A549 (cell line): ENCODE measurements around the gene MXD4. TPM values are rescaled to one million over a fixed set of nuclear protein-coding genes. Genes with fewer than 3 reads are reported as not detected.
A peak's percentile ranks its signal among the peaks of the same experiment; 100 is the strongest.

ENCODE experiments used
- ATAC-seq, 2 experiments: fragments of 200-7000 bp in 1 of 2; fragments of >200 bp in 1 of 2; cut with Nextera tagmentation in 1 of 2; cut with Tn5 transposase in 1 of 2; 3 replicates each; pipeline versions ENCODE4 v1.8.0 to v1.9.1; 2018 to 2020; ENCODE audit warnings: mild to moderate bottlenecking in 1 of 2, moderate library complexity in 1 of 2
- CTCF ChIA-PET: fragments of 300-600 bp; sonication (Branson Sonifier 250); formaldehyde crosslinking; extraction: SDS; loops from one replicate; lab custom pipeline; 2021; ENCODE audit warnings: antibody characterized with exemption, inconsistent platforms; lab: Yijun Ruan, JAX
- POLR2A ChIA-PET: fragments of 350-600 bp; formaldehyde crosslinking; extraction: SDS; loops from one replicate; lab custom pipeline; 2021; ENCODE audit warnings: antibody characterized with exemption, inconsistent platforms; lab: Yijun Ruan, JAX
- DNase-seq, 2 experiments: peaks; one replicate each; pipeline versions ENCODE4 v3.0.0 to v3.0.0-alpha.2; 2011 to 2016; ENCODE audit warnings: low read depth in 1 of 2, low spot score in 1 of 2
- FAIRE-seq: peaks from 2 replicates; lab custom pipeline; 2011; peaks lifted over from hg19 to GRCh38; lab: Jason Lieb, UNC
- H3K27ac ChIP-seq, 2 experiments: fragments of >200 bp; sonication (Bioruptor Twin); formaldehyde crosslinking; 3 replicates each; pipeline ENCODE4 v1.5.1; 2016 to 2017
- H3K4me1 ChIP-seq: fragments of >200 bp; sonication (Bioruptor Twin); formaldehyde crosslinking; 3 replicates; pipeline ENCODE4 v1.6.1; 2016
- H3K4me2 ChIP-seq: fragments of >200 bp; sonication (Bioruptor Twin); formaldehyde crosslinking; 3 replicates; pipeline ENCODE4 v1.6.1; 2016
- H3K4me3 ChIP-seq: fragments of >200 bp; sonication (Bioruptor Twin); formaldehyde crosslinking; 3 replicates; pipeline ENCODE4 v1.5.1; 2016
- H3K9me3 ChIP-seq: fragments of >200 bp; sonication (Bioruptor Twin); formaldehyde crosslinking; 3 replicates; pipeline ENCODE4 v1.6.1; 2016
- BCL3 ChIP-seq: fragments of >200 bp; sonication (Bioruptor Twin); formaldehyde crosslinking; IDR thresholded peaks from 3 replicates; pipeline ENCODE4 v1.6.1; 2016
- E2F6 ChIP-seq: IDR thresholded peaks from 2 replicates; pipeline ENCODE4 v1.6.1; 2012; ENCODE audit warnings: low read depth, borderline replicate concordance
- EHMT2 ChIP-seq: fragments of 200-600 bp; sonication (generic); IDR thresholded peaks from 2 replicates; pipeline ENCODE4 v1.6.1; 2016; ENCODE audit warnings: antibody characterized with exemption, low read depth, mild to moderate bottlenecking, moderate library complexity
- ELK1 ChIP-seq: fragments of 150-350 bp; IDR thresholded peaks from 2 replicates; pipeline ENCODE4 v1.6.1; 2014; ENCODE audit warnings: low read depth, mild to moderate bottlenecking, low read length
- EP300 ChIP-seq, 2 experiments: fragments of >200 bp; sonication (Bioruptor Twin); formaldehyde crosslinking; IDR thresholded peaks; 2 replicates in 1 of 2; 3 replicates in 1 of 2; pipeline ENCODE4 v1.6.1; 2016 to 2017
- ESRRA ChIP-seq: fragments of 150-350 bp; IDR thresholded peaks from 2 replicates; pipeline ENCODE4 v1.6.1; 2014; ENCODE audit warnings: mild to moderate bottlenecking, low read length, borderline replicate concordance
- FOSB ChIP-seq: fragments of 250-450 bp; sonication (Bioruptor Pico); IDR thresholded peaks from 2 replicates; pipeline ENCODE4 v1.5.0; 2020; ENCODE audit warnings: mild to moderate bottlenecking, moderate library complexity
- FOXS1 ChIP-seq: fragments of 250-450 bp; sonication (Bioruptor Pico); IDR thresholded peaks from 2 replicates; pipeline ENCODE4 v1.5.0; 2020; ENCODE audit warnings: mild to moderate bottlenecking, moderate library complexity
- HDAC2 ChIP-seq: fragments of 200-600 bp; sonication (generic); IDR thresholded peaks from 2 replicates; pipeline ENCODE4 v1.6.1; 2016
- HES2 ChIP-seq: fragments of >200 bp; sonication (Bioruptor Twin); formaldehyde crosslinking; IDR thresholded peaks from 2 replicates; pipeline ENCODE4 v1.6.1; 2016
- HOXA7 ChIP-seq: fragments of 250-450 bp; sonication (Bioruptor Pico); IDR thresholded peaks from 2 replicates; pipeline ENCODE4 v1.5.0; 2020; ENCODE audit warnings: mild to moderate bottlenecking, moderate library complexity
- HOXB13 ChIP-seq: fragments of 250-450 bp; sonication (Bioruptor Pico); IDR thresholded peaks from 2 replicates; pipeline ENCODE4 v1.5.0; 2020; ENCODE audit warnings: low read depth, mild to moderate bottlenecking, moderate library complexity
- JUN ChIP-seq, 2 experiments: fragments of >200 bp; sonication (Bioruptor Twin); formaldehyde crosslinking; IDR thresholded peaks; 2 replicates in 1 of 2; 3 replicates in 1 of 2; pipeline ENCODE4 v1.6.1; 2016 to 2017
- KDM1A ChIP-seq: fragments of 200-600 bp; sonication (generic); IDR thresholded peaks from 2 replicates; pipeline ENCODE4 v1.6.1; 2016; ENCODE audit warnings: low read depth, mild to moderate bottlenecking
- MAFK ChIP-seq: fragments of 450-650 bp; IDR thresholded peaks from 2 replicates; pipeline ENCODE4 v1.6.1; 2014; ENCODE audit not compliant: partially characterized antibody
- MAX ChIP-seq: IDR thresholded peaks from 2 replicates; pipeline ENCODE4 v1.6.1; 2012
- NFE2L2 ChIP-seq: fragments of 150-350 bp; conservative IDR thresholded peaks from 2 replicates; pipeline ENCODE4 v1.6.1; 2014; ENCODE audit warnings: low read length
- PBX3 ChIP-seq: IDR thresholded peaks from 2 replicates; pipeline ENCODE4 v1.6.1; 2012
- PHF8 ChIP-seq: fragments of 200-600 bp; sonication (generic); IDR thresholded peaks from 2 replicates; pipeline ENCODE4 v1.6.1; 2016; ENCODE audit warnings: low read depth, mild to moderate bottlenecking, antibody characterized with exemption, moderate library complexity, borderline replicate concordance
- POLR2A ChIP-seq: IDR thresholded peaks from 2 replicates; pipeline ENCODE4 v1.6.1; 2012; ENCODE audit warnings: mild to moderate bottlenecking, low read length
- POLR2AphosphoS2 ChIP-seq: conservative IDR thresholded peaks from 2 replicates; pipeline ENCODE4 v1.6.1; 2012; ENCODE audit warnings: low read length, improper control_type of control experiment, inconsistent platforms
- RARB ChIP-seq: fragments of 250-450 bp; sonication (Bioruptor Pico); IDR thresholded peaks from 2 replicates; pipeline ENCODE4 v1.8.0; 2021; ENCODE audit warnings: mild to moderate bottlenecking, moderate library complexity
- RCOR1 ChIP-seq: fragments of 150-350 bp; IDR thresholded peaks from 2 replicates; pipeline ENCODE4 v1.6.1; 2014; ENCODE audit warnings: antibody characterized with exemption, low read length, low read depth
- REST ChIP-seq: fragments of 200-600 bp; sonication (generic); IDR thresholded peaks from 2 replicates; pipeline ENCODE4 v1.6.1; 2016; ENCODE audit warnings: antibody characterized with exemption, mild to moderate bottlenecking, moderate library complexity
- RFX5 ChIP-seq: fragments of 450-650 bp; IDR thresholded peaks from 2 replicates; pipeline ENCODE4 v1.7.1; 2014; ENCODE audit warnings: antibody characterized with exemption, mild to moderate bottlenecking, moderate library complexity
- RNF2 ChIP-seq: fragments of 200-600 bp; sonication (generic); IDR thresholded peaks from 2 replicates; pipeline ENCODE4 v1.6.1; 2016; ENCODE audit warnings: low read depth, mild to moderate bottlenecking, antibody characterized with exemption, moderate library complexity, borderline replicate concordance
- TFCP2L1 ChIP-seq: fragments of 250-450 bp; sonication (Bioruptor Pico); IDR thresholded peaks from 2 replicates; pipeline ENCODE4 v1.5.0; 2021; ENCODE audit warnings: mild to moderate bottlenecking
- USF2 ChIP-seq: fragments of 450-650 bp; IDR thresholded peaks from 2 replicates; pipeline ENCODE4 v1.6.1; 2014; ENCODE audit warnings: antibody characterized with exemption
- ZC3H11A ChIP-seq: fragments of 450-650 bp; IDR thresholded peaks from 2 replicates; pipeline ENCODE4 v1.6.1; 2014; ENCODE audit warnings: antibody characterized with exemption, mild to moderate bottlenecking
- ZSCAN20 ChIP-seq: fragments of 250-450 bp; sonication (Bioruptor Pico); IDR thresholded peaks from 2 replicates; pipeline ENCODE4 v1.8.0; 2022; ENCODE audit warnings: mild to moderate bottlenecking, moderate library complexity
- WGBS: methylation state at CpG from one replicate; pipeline ENCODE4 v1.1.6; 2017; ENCODE audit errors: missing lambda C conversion rate; 5-methylcytosine and 5-hydroxymethylcytosine counted together
- polyA plus RNA-seq, 4 experiments: library from polyadenylated mRNA; depleted of rRNA in 3 of 4; stranded (reverse); fragments of >200 nt; fragmentation: RNase III in 1 of 4; extraction: RNeasy Plus Mini Kit Qiagen cat#74134 plus additional on column Dnase treatment in 1 of 4; gene quantifications; 2 replicates in 3 of 4; 3 replicates in 1 of 4; pipeline ENCODE4 v1.2.3, GENCODE V29; 2011 to 2017

MXD4 gene
- polyA plus RNA-seq, 2 of the 4 experiments (the other 2 are of a cell fraction) = 10.8 to 18.5 TPM

- Histone ChIP-seq H3K4me1 (peaks cover 6% of the 10 kb centered on the region; the same call in 1 of the 3 replicates), H3K27ac (peak overlapping the region; percentile 98 to 99), H3K9me3 (no peaks in the 10 kb centered on the region), H3K4me3 (peak overlapping the region; percentile 81), H3K4me2 (peak overlapping the region; percentile 99)
- TF ChIP-seq NFE2L2 (no peak), RNF2 (no peak), ZSCAN20 (CRISPR knock-in tag) (no peak), MAFK (no peak), POLR2A (peak; percentile 88), ZC3H11A (no peak), EHMT2 (no peak), REST (no peak), RARB (CRISPR knock-in tag) (no peak), POLR2AphosphoS2 (no peak), TFCP2L1 (CRISPR knock-in tag) (no peak), HDAC2 (no peak), HOXA7 (CRISPR knock-in tag) (no peak), PHF8 (peak; percentile 79; the same call in 1 of the 2 replicates), HES2 (no peak), USF2 (peak; percentile 72), FOXS1 (CRISPR knock-in tag) (no peak), JUN (IDR thresholded peaks at IDR 0.05) (peak in 1 of 2 experiments; percentile 62; a peak in 1 of 5 replicates), MAX (peak; percentile 73; the same call in 1 of the 2 replicates), ESRRA (no peak), E2F6 (no peak), PBX3 (peak; percentile 94), KDM1A (no peak), FOSB (no peak), EP300 (IDR thresholded peaks at IDR 0.05) (no peak), RCOR1 (no peak), ELK1 (no peak), HOXB13 (CRISPR knock-in tag) (no peak), BCL3 (peak; percentile 58; the same call in 1 of the 3 replicates), RFX5 (peak; percentile 97)
- CTCF ChIA-PET = interaction anchor here (0.9 to 1.2 kb wide), 2 partner anchors 93 to 203 kb away, joined by 3 read pairs; no protein-coding TSS in a partner anchor
- peak; percentile 92 to 96 for ATAC-seq
- DNase-seq = peak; percentile 92 to 99
- POLR2A ChIA-PET = interaction anchor here (0.6 to 1.5 kb wide), 11 partner anchors 9 to 273 kb away, joined by 3 to 10 read pairs (median 4); partner anchors contain the start of genes HAUS3, POLN and RNF4
- WGBS = 8% methylated on average over 5 of the region's 98 CpGs
- FAIRE-seq = no peak
These were observed 435 bp upstream of the MXD4 start for GRCh38 chr4:2262145-2262943.
